ENCODE results near the gene AKAP13. TPM values are rescaled to one million over a fixed set of nuclear protein-coding genes. Genes with fewer than 3 reads are reported as not detected.

AKAP13 gene
- total RNA-seq, 1 experiment from 2014 or later = 42.8 TPM

DNA sequence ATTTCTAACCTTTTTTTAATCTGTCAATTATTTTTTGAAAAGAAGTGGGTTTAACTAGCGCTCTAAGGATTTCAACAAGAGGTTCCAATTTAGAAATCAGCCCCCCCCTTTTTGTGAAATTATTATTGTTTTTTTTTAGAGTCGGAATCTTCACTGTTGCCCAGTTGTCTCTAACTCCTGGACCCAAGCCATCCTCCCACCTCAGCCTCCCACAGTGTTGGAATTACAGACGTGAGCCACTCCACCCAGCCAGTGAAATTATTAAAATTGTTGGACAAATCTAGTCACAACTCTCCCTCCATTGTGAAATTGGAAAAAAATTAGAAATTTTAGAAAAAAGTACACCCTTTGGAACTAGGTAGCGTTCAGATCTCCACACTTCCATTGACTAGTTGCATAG, 2.5 kb downstream of the AKAP13 start:
- no peak for DNase-seq (ENCODE audit: low read depth)

DNA sequence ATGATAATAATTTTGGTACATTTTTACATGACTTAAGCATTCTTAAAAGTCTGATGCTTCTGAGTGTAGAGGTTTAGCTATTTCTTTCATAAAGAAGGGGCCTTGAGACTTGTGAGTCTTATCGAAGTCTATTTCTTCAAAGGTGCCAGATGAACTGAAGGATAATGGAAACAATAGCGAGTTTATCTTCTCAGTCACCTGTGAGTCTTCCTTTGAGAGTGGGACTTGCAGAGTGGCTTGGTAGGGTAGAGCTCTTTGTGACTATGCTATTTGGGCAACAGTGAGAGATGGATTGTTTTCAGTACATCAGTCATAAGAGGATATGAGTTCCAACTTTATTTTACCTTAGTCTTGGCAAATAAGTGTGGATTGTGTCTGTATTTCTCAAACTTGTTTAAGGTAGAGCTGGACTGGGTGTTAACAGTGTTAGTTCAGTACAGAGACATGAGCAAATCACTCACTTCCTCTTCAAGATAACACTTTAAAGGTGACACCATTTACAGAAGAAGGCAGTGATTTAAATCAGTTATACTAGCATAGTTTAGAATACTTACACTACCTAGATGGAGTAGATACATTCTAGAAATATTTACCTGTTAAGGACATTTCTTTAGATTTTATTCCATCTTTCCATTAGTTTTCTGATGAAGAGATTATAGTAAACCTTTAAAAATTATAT, 3.2 kb downstream of the AKAP13 start:
- no peak for DNase-seq (ENCODE audit: low read depth)

DNA sequence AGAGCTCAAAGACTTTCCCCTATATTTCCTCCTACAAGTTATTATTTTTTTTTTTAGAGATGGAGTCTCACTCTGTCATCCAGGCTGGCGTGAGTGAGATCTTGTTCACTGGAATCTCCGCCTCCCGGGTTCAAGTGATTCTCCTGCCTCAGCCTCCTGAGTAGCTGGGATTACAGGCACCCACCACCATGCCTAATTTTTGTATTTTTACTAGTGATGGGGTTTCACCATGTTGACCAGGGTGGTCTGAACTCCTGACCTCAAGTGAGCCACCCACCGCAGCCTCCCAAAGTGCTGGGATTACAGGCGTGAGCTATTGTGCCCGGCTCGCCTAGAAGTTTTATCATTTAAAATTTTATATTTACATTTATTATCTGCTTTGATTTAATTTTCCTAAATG, 5.9 kb downstream of the AKAP13 start:
- DNase-seq (ENCODE audit: low read depth) = no peak

DNA sequence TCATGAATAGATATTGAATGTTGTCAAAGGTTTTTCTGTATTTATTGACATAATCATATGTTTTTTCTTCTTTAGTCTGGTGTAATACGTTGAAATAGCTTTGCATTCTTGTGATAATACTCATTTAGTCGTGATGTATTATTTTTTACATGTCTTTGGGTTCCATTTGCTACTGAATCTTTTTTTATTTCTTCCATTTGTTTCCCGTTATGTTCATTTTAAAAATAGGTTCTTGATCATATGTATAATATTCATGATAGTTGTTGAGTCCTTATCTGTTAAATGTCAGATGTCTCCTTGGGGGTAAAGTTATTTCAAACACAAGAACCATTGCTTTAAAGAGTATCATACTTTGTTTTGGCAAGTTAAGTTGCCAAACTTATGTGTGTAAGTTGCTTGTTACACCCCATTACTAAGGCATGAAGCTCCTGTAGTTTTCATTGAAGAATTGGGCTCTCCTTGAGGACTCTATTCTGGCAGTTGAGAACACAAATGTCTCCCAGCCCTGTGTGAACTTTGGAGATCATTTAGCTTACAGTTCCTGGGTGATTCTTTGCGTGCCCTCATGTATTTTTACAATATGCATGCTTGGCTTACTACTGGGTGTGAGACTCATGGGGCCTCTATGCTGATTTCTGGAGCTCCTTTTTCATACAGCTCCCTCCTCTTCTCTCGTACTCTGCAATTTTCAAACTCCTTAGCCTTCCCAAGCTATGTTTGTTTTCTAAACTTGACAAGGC, 8.3 kb downstream of the AKAP13 start:
- no peak for DNase-seq (ENCODE audit: low read depth)

DNA sequence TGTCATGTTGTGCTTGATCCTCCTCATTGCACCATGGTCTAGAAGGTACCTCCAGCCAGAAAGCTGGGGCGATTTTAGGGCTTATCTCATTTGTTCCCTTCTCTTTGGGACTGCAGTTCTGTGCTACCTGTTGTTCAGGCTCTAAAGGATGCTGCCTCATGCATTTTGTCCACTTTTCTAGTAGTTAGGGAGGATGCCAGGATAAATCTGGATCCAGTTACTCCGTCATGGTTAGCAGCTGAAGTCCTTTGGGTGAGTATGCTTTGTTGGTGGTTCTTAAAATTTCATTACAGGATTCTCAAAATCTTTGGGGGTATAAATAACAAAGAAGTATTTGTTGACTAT, 8.9 kb downstream of the AKAP13 start:
- no peak for DNase-seq (ENCODE audit: low read depth)

DNA sequence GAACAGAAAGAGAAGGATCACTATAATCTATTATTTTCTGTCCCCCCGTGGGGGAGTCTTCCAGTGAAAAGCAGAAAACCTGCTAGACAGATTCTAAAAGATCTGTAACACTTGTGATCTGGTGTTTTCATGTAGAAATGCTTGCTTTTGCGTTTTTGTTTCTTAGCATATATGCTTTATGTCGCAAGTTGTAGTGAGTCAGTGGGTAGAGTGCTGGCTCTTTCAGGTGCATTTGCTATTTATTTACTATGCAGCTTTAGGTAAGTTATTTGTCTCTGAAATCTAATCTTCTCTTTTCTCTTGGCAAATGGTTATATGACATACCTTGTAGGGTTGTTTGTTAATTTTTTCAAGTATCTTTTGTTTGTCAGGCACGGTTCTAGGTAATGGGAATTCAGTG, 9.4 kb downstream of the AKAP13 start:
- DNase-seq (ENCODE audit: low read depth) = no peak

DNA sequence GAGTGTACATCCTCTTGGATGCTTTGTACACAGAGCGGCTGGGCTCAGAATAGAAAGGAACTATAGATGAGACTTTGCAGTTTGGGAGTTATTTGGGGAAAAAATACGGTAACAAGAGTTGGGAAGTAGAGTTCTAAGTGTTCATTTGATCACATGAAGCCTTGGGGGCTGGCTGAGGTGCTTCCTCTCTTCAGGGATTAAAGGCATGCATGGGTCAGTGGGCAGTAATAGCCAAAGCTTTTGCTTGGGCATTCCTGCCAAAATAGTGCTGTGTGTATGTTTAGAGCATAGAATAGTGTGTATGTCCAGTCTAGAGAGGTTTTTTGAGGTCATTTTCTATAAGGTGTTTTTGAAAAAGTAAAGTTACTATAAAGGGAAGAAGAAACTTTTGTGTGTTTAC, 12.8 kb downstream of the AKAP13 start:
- DNase-seq (ENCODE audit: low read depth) = no peak

DNA sequence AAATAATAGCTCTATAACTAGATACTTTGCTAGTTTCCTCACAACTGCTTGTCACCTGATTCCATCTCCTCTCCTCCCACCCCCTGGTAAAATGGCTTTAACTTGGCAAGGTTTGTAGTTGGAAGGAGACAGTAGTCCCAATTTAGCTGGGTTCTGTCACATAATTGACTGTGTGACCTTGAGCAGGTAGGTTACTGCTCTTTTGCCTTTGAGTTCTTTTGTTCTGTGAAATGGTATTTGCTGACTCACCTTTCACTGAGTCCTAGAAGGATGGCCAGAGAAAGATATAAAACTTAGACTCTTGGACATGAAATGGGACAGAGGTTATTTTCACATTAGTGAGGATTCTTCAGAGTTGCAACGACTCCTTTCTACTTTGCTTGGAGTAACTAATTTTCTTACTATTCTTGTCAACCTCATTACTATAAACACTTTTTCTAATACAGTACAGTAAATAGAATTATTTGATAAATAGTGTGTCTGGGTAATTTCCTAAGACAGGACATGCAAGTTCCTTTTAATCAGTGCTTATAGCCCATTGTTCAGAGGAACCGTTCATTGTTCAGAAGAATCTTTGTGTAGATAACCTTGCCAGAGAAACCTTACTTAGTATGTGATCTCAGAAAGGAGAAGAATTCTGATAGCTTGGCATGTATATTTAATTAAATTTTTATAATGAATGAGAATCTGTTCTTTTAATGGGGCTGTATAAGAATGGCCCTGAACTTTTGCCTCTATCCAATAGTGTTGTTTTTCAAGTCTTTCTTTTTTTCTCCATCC, 14.3 kb downstream of the AKAP13 start:
- peak; percentile 58 for DNase-seq (ENCODE audit: low read depth)

DNA sequence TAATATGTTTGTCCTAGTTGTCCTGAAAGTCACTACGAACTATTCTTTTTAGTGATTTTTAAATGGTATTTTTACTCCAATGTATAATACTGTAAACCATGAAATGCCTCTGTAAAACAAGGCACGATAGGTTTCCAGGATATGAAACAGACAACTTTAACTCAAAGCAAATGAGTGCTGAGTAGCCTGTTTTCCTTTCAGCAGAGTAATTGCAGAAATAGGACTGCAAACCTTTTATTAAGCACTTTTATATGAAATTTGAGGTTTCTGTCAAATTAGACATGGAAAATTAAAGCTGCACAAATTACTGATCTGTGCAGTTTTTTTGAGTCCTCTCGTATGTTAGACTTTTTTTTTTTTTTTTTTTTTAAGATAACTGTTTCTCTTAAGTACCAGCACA, 16.2 kb downstream of the AKAP13 start:
- DNase-seq (ENCODE audit: low read depth) = no peak

DNA sequence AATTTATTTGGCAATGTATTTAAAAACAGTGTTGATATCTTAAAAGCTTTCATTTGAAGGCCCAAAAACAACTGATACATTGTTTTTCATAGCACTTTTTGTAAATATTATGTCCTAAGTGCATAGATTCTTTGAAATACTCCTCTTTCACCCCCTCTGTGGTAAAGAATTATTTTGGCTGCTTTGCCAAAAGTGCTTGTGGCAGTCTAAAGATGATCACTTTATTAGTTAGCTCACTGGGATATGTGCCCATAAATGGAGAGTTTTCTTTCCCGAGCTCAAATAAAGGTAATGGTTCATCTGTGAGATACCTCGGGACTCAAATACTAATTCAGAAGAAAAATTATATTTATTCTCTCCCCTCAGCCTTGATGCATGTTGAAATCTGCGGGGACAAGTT, 16.7 kb downstream of the AKAP13 start:
- DNase-seq (ENCODE audit: low read depth) = no peak

DNA sequence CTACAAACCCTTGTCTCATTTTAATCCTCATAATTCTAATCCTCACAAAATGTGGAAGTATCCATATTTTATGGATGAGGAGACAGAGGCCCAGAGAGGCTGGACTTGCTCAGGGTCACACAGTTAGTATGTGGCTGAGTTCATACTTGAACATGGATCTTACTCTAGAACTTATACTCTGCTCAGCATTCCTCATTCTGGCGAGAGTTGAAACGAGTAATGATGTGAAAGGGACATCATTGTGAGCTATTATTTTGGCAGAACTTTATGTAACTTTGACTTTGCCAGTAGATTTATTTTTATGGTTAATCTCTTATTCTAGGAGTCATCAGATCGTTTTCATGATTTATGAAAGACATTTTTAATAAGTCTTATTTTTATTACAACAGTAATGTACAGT, 17.5 kb downstream of the AKAP13 start:
- DNase-seq (ENCODE audit: low read depth) = no peak

DNA sequence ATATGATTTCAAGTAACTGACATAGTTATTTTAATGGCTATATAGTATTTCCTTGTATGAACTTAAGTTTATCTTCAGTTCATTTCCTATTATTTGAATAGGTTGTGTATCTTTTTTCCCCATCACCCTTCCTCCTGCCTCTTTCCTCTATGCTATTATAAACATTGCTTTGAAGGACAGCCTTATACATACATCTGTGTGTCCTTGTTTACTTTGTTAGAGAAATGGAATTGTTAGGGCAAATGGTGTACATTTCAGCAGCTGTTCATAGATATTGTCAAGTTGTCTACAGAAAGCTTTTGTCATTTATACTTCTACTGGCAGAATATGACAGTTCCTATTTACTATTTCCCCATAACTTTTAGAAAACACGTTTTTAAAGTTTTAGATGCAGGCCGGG, 18.4 kb downstream of the AKAP13 start:
- no peak for DNase-seq (ENCODE audit: low read depth)

DNA sequence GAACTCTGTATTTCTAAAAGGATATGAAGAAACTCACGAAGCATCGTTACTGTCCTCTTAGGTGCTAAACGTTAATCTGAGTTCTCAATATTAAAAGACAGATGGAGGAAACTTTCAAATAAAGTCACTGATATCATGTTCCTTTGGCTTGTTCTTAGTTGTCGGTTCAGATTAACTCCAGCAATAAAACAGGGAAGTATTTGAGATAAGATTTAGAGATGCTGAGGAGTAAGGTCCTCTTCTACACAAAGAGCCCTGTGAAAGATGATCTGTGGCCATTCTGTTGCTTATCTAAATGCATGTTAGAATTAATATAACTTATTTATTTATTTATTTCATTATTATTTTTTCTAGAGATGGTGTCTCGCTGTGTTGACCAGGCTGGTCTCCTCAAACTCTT, 19.2 kb downstream of the AKAP13 start:
- no peak for DNase-seq (ENCODE audit: low read depth)

DNA sequence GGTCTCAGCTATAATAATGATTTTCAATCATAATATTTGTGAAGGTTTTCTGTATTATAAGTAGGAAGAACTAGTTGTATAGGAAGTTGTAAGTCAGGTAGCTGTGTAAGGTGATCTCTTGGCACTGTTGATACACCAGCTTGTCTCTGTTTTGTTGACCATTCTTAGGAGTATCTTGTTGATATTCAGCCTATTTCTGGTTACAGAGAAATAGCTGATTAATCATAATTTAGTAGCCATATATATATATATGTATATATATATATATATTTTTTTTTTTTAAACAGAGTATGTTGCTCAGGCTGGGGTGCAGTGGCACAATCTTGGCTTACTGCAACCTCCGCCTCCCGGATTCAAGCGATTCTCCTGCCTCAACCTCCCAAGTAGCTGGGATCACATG, 20.2 kb downstream of the AKAP13 start:
- no peak for DNase-seq (ENCODE audit: low read depth)

DNA sequence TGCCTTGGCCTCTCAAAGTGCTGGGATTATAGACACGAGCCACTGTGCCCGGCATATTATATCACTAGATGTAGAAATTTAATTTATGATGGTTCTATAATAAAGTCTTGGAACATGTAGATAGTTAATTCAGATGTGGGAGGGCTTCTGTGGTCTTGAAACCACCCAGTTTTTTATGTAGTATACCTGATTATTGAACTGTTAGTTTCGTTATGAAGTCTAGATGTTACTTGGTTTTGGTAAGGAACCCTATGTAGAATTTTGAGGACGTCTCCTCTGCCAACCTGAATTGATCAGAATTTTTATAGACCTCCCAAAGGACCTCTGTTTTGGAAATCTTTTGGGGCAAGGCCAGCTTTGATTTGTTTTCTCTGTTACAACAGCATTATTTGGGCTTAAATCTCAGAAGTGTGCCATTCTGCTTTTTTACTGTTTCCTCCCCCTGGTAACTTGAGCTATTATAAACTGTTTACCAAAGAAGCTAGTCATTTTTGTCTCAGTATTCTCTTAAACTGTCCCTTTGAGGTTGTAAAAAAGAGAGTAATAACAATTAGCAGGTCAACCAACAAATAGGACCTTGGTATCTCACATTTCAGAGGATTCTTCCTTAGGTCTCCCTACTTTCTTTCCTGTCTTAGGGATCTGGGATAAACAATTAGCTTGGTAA, 20.8 kb downstream of the AKAP13 start:
- peak; percentile 44 for DNase-seq (ENCODE audit: low read depth)

DNA sequence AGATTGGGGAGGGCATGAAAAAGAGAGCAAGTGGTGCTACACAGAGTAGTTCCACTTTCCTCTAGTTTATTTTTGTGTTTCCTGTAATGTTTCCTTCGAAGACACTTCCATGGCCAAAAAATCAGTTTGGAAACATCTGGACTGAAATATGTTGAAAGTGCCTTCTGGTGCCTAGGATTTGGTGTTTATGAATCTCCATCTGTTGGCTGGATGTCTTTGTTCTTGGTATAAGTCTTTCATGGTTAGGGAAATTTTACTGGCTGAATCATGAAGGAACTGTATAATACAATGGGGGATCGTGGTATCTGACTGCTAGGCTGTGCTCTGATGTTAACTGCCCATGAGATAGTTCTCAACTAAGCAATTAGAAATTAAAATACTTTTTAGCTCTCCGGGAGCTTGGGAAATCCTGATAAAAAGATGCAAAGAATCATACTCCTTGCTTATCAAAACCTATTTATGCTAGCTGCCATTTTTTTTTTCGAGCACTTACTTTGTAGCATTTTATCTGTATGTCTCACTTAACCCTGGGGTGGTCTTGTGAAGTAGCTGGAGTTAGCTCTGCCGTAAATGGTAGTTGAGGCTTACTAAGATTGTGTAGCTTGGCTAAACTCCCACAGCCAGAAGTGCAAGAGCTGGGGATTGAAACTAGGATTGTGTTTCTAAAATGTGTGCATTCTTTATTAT, 21.9 kb downstream of the AKAP13 start:
- DNase-seq (ENCODE audit: low read depth) = peak; percentile 41

DNA sequence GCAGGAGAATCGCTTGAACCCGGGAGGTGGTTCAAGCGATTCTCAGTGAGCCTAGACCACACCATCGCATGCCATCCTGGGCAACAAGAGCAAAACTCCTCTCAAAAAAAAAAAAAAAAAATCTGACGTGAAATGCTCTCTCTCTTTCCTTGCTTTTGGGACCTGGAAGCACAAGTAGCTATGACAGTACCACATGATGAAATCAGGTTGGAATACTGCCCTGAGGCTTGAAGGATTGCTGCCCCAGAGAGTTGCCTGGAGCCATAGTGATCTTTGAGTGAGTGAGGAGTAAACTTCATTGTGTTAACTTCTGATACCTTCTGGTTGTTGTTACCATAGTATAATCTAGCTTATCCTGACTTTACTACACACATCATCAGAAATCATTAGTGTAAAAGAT, 23.3 kb downstream of the AKAP13 start:
- peak; percentile 85 for DNase-seq (ENCODE audit: low read depth)

DNA sequence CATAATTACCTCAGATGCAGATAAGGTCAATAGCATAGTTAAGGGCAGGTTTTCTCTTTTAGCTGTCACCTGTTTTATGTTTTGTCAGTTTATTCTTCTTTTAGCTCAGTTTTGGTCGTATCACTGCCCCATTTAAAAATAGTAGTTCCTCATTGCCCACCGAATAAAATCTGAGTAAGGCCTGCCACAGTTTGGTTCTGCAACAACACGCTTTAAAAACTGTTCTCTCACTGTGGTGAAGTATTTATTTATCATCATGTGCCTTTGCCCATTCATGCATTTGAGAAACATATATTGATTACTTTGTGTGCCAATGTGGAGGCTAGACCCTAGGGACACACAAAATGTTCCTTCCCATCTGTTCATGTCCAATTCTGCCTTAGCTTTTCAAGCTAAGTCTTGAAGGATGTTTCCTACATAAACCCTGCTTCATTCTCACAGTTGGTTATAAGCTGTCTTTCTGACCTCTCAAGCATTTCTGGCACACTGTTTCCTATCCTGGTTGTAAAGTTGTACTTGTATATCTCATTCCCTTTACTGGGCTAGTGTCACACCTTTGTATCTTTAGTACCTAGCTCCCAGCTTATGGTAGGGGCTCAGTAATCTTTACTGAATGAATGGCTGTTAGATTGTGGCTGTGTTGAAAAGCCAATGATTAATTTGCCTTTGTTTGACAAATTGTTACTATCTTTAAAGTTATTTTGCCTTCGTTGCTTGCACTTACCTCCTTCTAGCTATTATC, 23.9 kb downstream of the AKAP13 start:
- DNase-seq (ENCODE audit: low read depth) = no peak

DNA sequence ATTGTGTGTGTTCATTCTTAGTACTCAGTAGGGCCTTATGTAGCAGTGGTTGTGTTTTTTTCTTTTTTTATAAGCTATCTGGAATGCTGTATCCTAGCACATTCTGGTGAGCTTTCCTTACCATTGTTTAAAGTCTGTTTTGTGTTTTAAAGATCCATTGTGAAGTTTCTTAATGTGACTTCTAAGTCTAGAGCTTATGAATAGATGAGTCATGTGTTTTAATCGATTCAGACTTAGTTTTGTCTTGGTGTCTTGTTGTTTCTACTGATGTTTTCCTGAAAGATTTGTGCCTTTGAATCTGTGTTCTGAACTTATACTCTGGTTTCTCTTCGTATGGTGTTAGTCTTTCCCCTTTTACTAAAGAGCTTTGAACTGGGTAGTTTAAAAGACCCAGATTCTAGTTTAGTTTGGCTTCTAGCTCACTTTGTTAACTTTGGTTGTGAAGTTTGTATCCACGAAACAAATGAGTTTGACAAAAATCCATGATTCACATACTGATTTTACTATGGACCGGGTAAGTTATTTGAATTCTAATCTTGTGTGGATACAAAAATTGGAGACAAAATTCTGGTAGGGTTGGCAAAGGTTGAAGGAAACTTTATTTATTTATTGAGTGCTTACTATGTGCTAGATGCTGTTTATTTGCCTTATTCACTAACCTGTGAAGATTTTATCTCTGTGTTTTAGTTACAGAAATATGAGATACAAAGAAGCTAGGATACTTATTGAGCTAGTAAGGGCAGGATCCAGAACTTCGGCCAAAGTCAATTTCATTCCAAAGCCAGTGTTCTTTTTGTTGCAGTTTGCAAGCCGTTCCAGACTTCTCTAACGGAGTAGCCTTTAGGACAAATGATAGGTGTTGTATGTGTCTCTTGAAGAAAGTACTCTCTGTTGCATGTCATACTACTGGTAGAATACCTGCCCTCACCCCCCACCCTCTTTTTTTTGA, 24.8 kb downstream of the AKAP13 start:
- peak; percentile 72 for DNase-seq (ENCODE audit: low read depth)

DNA sequence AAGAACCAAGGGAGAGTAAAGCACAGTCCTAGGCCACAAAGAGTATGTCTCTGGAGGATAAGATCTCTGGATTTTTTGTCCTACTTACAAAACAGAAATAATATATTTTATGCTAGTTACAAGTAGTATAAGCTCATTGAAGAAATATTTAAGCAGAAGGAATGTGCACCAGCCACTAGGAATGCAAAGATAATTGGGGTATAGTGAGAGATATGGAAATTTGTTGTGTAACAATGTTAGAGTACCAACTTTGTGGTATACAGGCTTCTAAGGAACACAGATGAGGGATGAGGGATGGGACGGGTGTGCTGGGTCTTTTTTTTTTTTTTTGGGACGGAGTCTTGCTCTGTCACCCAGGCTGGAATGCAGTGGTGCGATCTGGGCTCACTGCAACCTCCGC, 26.5 kb downstream of the AKAP13 start:
- DNase-seq (ENCODE audit: low read depth) = peak; percentile 70
